ENCODE measurements around the gene KIF5C. TPM values are rescaled to one million over a fixed set of nuclear protein-coding genes. Genes with fewer than 3 reads are reported as not detected.

Gene KIF5C
- total and polyA plus RNA-seq, 4 donors: 0.06 to 0.25 (median 0.14) TPM

GRCh38 chr2:148906124-148906523 is 31.1 kb downstream of the KIF5C start:
- no peak for DNase-seq (ENCODE audit: low spot score)
- WGBS: 75% methylated on average over 4 of the region's 4 CpGs
- H3K27ac ChIP-seq (ENCODE audit: low read depth in 1 of 2, low read length in 2 of 2): no peak overlapping the region

GRCh38 chr2:148907085-148907785 is 32.2 kb downstream of the KIF5C start:
- no peaks in the 10 kb centered on the region for H3K27me3 ChIP-seq (ENCODE audit: control insufficient read depth in 4 of 4, insufficient read depth in 4 of 4, low read length in 3 of 4)
- TF ChIP-seq FOXA2 (IDR thresholded peaks at IDR 0.05) (no peak), MAX (IDR thresholded peaks at IDR 0.05) (no peak), NR2F2 (IDR thresholded peaks at IDR 0.05) (no peak), EGR1 (IDR thresholded peaks at IDR 0.05; ENCODE audit: low read depth in 2 of 2) (no peak), RXRA (IDR thresholded peaks at IDR 0.05) (no peak), ATF3 (IDR thresholded peaks at IDR 0.05) (no peak), RAD21 (IDR thresholded peaks at IDR 0.05) (no peak), GABPA (IDR thresholded peaks at IDR 0.05 in 1 of 2, conservative IDR thresholded peaks at IDR 0.05 in 1 of 2) (no peak), HNF4A (conservative IDR thresholded peaks at IDR 0.05) (no peak), YY1 (IDR thresholded peaks at IDR 0.05) (no peak), JUND (IDR thresholded peaks at IDR 0.05) (no peak), TAF1 (conservative IDR thresholded peaks at IDR 0.05) (no peak)
- TF ChIP-seq, protein P1, sequence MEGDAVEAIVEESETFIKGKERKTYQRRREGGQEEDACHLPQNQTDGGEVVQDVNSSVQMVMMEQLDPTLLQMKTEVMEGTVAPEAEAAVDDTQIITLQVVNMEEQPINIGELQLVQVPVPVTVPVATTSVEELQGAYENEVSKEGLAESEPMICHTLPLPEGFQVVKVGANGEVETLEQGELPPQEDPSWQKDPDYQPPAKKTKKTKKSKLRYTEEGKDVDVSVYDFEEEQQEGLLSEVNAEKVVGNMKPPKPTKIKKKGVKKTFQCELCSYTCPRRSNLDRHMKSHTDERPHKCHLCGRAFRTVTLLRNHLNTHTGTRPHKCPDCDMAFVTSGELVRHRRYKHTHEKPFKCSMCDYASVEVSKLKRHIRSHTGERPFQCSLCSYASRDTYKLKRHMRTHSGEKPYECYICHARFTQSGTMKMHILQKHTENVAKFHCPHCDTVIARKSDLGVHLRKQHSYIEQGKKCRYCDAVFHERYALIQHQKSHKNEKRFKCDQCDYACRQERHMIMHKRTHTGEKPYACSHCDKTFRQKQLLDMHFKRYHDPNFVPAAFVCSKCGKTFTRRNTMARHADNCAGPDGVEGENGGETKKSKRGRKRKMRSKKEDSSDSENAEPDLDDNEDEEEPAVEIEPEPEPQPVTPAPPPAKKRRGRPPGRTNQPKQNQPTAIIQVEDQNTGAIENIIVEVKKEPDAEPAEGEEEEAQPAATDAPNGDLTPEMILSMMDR (IDR thresholded peaks at IDR 0.05; ENCODE audit: low read depth, low read length, missing input control): no peak

More at GRCh38 chr2:148906124-148906523, 31.1 kb downstream of the KIF5C start:
- H3K36me3 ChIP-seq (ENCODE audit: control insufficient read depth in 4 of 4, insufficient read depth in 3 of 4, low read depth in 1 of 4, low read length in 3 of 4): no peaks in the 10 kb centered on the region
- H3K27me3 ChIP-seq (ENCODE audit: control insufficient read depth in 4 of 4, insufficient read depth in 4 of 4, low read length in 3 of 4): no peaks in the 10 kb centered on the region
- TF ChIP-seq, protein P2, sequence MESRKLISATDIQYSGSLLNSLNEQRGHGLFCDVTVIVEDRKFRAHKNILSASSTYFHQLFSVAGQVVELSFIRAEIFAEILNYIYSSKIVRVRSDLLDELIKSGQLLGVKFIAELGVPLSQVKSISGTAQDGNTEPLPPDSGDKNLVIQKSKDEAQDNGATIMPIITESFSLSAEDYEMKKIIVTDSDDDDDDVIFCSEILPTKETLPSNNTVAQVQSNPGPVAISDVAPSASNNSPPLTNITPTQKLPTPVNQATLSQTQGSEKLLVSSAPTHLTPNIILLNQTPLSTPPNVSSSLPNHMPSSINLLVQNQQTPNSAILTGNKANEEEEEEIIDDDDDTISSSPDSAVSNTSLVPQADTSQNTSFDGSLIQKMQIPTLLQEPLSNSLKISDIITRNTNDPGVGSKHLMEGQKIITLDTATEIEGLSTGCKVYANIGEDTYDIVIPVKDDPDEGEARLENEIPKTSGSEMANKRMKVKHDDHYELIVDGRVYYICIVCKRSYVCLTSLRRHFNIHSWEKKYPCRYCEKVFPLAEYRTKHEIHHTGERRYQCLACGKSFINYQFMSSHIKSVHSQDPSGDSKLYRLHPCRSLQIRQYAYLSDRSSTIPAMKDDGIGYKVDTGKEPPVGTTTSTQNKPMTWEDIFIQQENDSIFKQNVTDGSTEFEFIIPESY (IDR thresholded peaks at IDR 0.05): no peak
- TF ChIP-seq GABPA (IDR thresholded peaks at IDR 0.05 in 1 of 2, conservative IDR thresholded peaks at IDR 0.05 in 1 of 2) (no peak), EGR1 (IDR thresholded peaks at IDR 0.05; ENCODE audit: low read depth in 2 of 2) (no peak), HNF4A (conservative IDR thresholded peaks at IDR 0.05) (no peak), SP1 (IDR thresholded peaks at IDR 0.05) (no peak), FOXA2 (IDR thresholded peaks at IDR 0.05) (no peak), ATF3 (IDR thresholded peaks at IDR 0.05) (no peak)
- TF ChIP-seq, protein P1 (IDR thresholded peaks at IDR 0.05; ENCODE audit: low read depth, low read length, missing input control): no peak
- no peak overlapping the region for H3K9ac ChIP-seq (ENCODE audit: low read depth in 1 of 2, low read length in 2 of 2)
- H3K4me1 ChIP-seq (ENCODE audit: control insufficient read depth in 4 of 4, insufficient read depth in 4 of 4, low read length in 3 of 4): no peaks in the 10 kb centered on the region
- no peak overlapping the region for H3K4me3 ChIP-seq (ENCODE audit: low read depth in 1 of 3, low read length in 3 of 3)
- H3K9me3 ChIP-seq (ENCODE audit: control insufficient read depth in 4 of 4, low read length in 3 of 4): peaks cover 0 to 3% (median 0%) of the 10 kb centered on the region in 4 donors

More at GRCh38 chr2:148907085-148907785, 32.2 kb downstream of the KIF5C start:
- H3K27ac ChIP-seq (ENCODE audit: low read depth in 1 of 2, low read length in 2 of 2): no peak overlapping the region
- H3K4me3 ChIP-seq (ENCODE audit: low read depth in 1 of 3, low read length in 3 of 3): no peak overlapping the region
- 84% methylated on average over 5 of the region's 5 CpGs for WGBS
- no peaks in the 10 kb centered on the region for H3K4me1 ChIP-seq (ENCODE audit: control insufficient read depth in 4 of 4, insufficient read depth in 4 of 4, low read length in 3 of 4)
- H3K9ac ChIP-seq (ENCODE audit: low read depth in 1 of 2, low read length in 2 of 2): no peak overlapping the region
- no peak for DNase-seq (ENCODE audit: low spot score)
- no peaks in the 10 kb centered on the region for H3K36me3 ChIP-seq (ENCODE audit: control insufficient read depth in 4 of 4, insufficient read depth in 3 of 4, low read depth in 1 of 4, low read length in 3 of 4)
- peaks cover 0 to 3% (median 0%) of the 10 kb centered on the region in 4 donors for H3K9me3 ChIP-seq (ENCODE audit: control insufficient read depth in 4 of 4, low read length in 3 of 4)
